ENCODE measurements around the gene CYP4F3. TPM values are rescaled to one million over a fixed set of nuclear protein-coding genes. Genes with fewer than 3 reads are reported as not detected.

CYP4F3 gene
- total and polyA plus RNA-seq, 2 of the 13 experiments (the other 11 are each of a cell fraction or from before 2014, with no cell fraction given) = 17.8 to 22.8 TPM

DNA sequence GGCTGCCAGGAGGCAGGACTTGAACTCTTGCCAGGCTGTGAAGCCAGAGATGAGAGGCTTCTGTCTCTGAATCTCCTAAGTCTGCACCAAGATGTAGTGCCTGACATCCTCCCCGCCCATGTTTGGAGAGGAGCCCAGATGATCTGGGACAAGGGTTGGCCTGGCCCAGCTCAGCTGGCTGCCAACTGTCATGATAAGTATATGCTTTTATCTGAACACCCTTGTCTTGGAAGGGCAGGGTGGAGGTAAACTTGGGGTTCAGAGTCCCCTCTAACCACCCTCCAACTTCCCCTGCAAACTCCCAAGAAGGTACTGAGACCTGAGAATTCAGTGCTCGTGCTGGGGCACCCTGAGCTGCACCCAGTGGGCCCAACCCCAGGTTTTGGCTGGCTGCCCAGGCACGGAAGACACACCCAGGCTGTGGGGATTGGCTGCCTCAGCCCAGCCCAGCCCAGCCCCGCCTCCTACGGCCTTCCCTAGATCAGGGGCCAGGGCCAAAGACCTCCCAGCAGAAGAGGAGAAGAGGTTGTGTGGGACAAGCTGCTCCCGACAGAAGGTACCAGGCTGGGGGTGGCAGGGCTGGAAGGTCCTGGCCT lies 32.0 kb downstream of the CYP4F3 start, which contains the start of gene CYP4F12 (continued):
- TF ChIP-seq ZNF264 (CRISPR knock-in tag; IDR thresholded peaks at IDR 0.05) = 0 out of 2 replicates have a peak, but pooled peaks have one; percentile 17
- TF ChIP-seq, protein P1, sequence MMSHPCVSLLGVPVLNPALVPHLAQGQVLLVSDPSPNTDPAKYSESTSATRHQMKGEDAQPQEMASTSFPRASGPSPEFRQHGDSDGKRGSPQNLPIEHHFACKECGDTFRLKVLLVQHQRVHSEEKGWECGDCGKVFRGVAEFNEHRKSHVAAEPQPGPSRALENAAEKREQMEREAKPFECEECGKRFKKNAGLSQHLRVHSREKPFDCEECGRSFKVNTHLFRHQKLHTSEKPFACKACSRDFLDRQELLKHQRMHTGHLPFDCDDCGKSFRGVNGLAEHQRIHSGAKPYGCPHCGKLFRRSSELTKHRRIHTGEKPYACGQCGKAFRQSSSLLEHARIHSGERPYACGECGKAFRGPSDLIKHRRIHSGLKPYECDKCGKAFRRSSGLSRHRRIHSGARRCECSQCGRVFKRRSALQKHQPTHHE (CRISPR knock-in tag; IDR thresholded peaks at IDR 0.05; ENCODE audit: borderline replicate concordance) = peak; percentile 42; the same call in 1 of the 2 replicates
- TF ChIP-seq PHF20 (CRISPR knock-in tag; IDR thresholded peaks at IDR 0.05) = 0 out of 2 replicates have a peak, but pooled peaks have one; percentile 27
- TF ChIP-seq FOXM1 (CRISPR knock-in tag; IDR thresholded peaks at IDR 0.05) = no peak
- TF ChIP-seq POLR2AphosphoS5 (IDR thresholded peaks at IDR 0.05; ENCODE audit: low read depth, low read length) = peak; percentile 81
- TF ChIP-seq FOSL1 (CRISPR knock-in tag; IDR thresholded peaks at IDR 0.05; ENCODE audit: borderline replicate concordance) = no peak
- TF ChIP-seq ZNF777 (CRISPR knock-in tag; IDR thresholded peaks at IDR 0.05) = no peak
- peak; percentile 69; the same call in 1 of the 2 replicates for TF ChIP-seq ZNF280B (CRISPR knock-in tag; IDR thresholded peaks at IDR 0.05; ENCODE audit: borderline replicate concordance)
- TF ChIP-seq, protein P2, sequence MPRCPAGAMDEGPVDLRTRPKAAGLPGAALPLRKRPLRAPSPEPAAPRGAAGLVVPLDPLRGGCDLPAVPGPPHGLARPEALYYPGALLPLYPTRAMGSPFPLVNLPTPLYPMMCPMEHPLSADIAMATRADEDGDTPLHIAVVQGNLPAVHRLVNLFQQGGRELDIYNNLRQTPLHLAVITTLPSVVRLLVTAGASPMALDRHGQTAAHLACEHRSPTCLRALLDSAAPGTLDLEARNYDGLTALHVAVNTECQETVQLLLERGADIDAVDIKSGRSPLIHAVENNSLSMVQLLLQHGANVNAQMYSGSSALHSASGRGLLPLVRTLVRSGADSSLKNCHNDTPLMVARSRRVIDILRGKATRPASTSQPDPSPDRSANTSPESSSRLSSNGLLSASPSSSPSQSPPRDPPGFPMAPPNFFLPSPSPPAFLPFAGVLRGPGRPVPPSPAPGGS (CRISPR knock-in tag; IDR thresholded peaks at IDR 0.05) = no peak
- TF ChIP-seq NFE2L1 (CRISPR knock-in tag; IDR thresholded peaks at IDR 0.05; ENCODE audit: borderline replicate concordance) = no peak
- TF ChIP-seq, protein P3, sequence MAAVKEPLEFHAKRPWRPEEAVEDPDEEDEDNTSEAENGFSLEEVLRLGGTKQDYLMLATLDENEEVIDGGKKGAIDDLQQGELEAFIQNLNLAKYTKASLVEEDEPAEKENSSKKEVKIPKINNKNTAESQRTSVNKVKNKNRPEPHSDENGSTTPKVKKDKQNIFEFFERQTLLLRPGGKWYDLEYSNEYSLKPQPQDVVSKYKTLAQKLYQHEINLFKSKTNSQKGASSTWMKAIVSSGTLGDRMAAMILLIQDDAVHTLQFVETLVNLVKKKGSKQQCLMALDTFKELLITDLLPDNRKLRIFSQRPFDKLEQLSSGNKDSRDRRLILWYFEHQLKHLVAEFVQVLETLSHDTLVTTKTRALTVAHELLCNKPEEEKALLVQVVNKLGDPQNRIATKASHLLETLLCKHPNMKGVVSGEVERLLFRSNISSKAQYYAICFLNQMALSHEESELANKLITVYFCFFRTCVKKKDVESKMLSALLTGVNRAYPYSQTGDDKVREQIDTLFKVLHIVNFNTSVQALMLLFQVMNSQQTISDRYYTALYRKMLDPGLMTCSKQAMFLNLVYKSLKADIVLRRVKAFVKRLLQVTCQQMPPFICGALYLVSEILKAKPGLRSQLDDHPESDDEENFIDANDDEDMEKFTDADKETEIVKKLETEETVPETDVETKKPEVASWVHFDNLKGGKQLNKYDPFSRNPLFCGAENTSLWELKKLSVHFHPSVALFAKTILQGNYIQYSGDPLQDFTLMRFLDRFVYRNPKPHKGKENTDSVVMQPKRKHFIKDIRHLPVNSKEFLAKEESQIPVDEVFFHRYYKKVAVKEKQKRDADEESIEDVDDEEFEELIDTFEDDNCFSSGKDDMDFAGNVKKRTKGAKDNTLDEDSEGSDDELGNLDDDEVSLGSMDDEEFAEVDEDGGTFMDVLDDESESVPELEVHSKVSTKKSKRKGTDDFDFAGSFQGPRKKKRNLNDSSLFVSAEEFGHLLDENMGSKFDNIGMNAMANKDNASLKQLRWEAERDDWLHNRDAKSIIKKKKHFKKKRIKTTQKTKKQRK (IDR thresholded peaks at IDR 0.05; ENCODE audit: low read length) = no peak
- peak; percentile 92 for TF ChIP-seq ZKSCAN1 (IDR thresholded peaks at IDR 0.05; ENCODE audit: low read length)
- no peak for TF ChIP-seq ZNF790 (CRISPR knock-in tag; IDR thresholded peaks at IDR 0.05; ENCODE audit: borderline replicate concordance)
- TF ChIP-seq ZNF644 (CRISPR knock-in tag; IDR thresholded peaks at IDR 0.05; ENCODE audit: low read depth) = peak; percentile 32; the same call in 1 of the 2 replicates
- TF ChIP-seq RXRA (CRISPR knock-in tag; IDR thresholded peaks at IDR 0.05) = no peak
- no peak for TF ChIP-seq ZNF160 (CRISPR knock-in tag; IDR thresholded peaks at IDR 0.05)
- TF ChIP-seq POGK (CRISPR knock-in tag; conservative IDR thresholded peaks at IDR 0.05) = no peak
- TF ChIP-seq ZFX (CRISPR knock-in tag; IDR thresholded peaks at IDR 0.05; ENCODE audit: low read depth) = peak; percentile 72; the same call in 1 of the 2 replicates
- TF ChIP-seq FOXJ3 (CRISPR knock-in tag; IDR thresholded peaks at IDR 0.05; ENCODE audit: borderline replicate concordance) = 0 out of 2 replicates have a peak, but pooled peaks have one; percentile 4
- TF ChIP-seq ZNF10 (CRISPR knock-in tag; IDR thresholded peaks at IDR 0.05; ENCODE audit: borderline replicate concordance, low read depth) = no peak
- TF ChIP-seq NFKB2 (CRISPR knock-in tag; IDR thresholded peaks at IDR 0.05; ENCODE audit: borderline replicate concordance) = 0 out of 2 replicates have a peak, but pooled peaks have one; percentile 44

All from HepG2 (cell line).